RWPE2 (cell line): ENCODE data around the gene UGT2A1.

ENCODE experiments used
- ATAC-seq: fragments of 200-7000 bp; cut with Tn5 transposase; 3 replicates; pipeline ENCODE4 v1.9.1; 2021; ENCODE audit warnings: low read depth
- DNase-seq: peaks from one replicate; pipeline ENCODE4 v3.0.0-alpha.2; 2020; ENCODE audit warnings: low spot score
- H3K27ac ChIP-seq: fragments of 450-650 bp; 2 replicates; pipeline ENCODE4 v1.5.1; 2017; ENCODE audit warnings: mild to moderate bottlenecking; ENCODE audit not compliant: poor library complexity, severe bottlenecking
- H3K27me3 ChIP-seq: fragments of 250-450 bp; sonication (Bioruptor Pico); 2 replicates; pipeline ENCODE4 v1.5.1; 2021; ENCODE audit warnings: mild to moderate bottlenecking, moderate library complexity; ENCODE audit not compliant: insufficient read depth, poor library complexity, severe bottlenecking
- H3K36me3 ChIP-seq: fragments of 250-450 bp; sonication (Bioruptor Pico); 2 replicates; pipeline ENCODE4 v1.5.1; 2020; ENCODE audit warnings: low read depth, mild to moderate bottlenecking, moderate library complexity
- H3K4me1 ChIP-seq: fragments of 250-450 bp; sonication (Bioruptor Pico); 2 replicates; pipeline ENCODE4 v1.5.1; 2021; ENCODE audit warnings: mild to moderate bottlenecking, moderate library complexity; ENCODE audit not compliant: insufficient read depth, poor library complexity, severe bottlenecking
- H3K4me3 ChIP-seq: fragments of 250-450 bp; sonication (Bioruptor Pico); 2 replicates; pipeline ENCODE4 v1.5.1; 2021; ENCODE audit warnings: mild to moderate bottlenecking, moderate library complexity; ENCODE audit not compliant: severe bottlenecking
- H3K9me3 ChIP-seq: fragments of 250-450 bp; sonication (Bioruptor Pico); 2 replicates; pipeline ENCODE4 v1.5.1; 2021; ENCODE audit warnings: mild to moderate bottlenecking, moderate library complexity; ENCODE audit not compliant: severe bottlenecking
- TF ChIP-seq, protein P1 (sequence below): fragments of 450-650 bp; IDR thresholded peaks from one replicate; pipeline ENCODE4 v1.5.1; 2017; ENCODE audit warnings: mild to moderate bottlenecking, moderate library complexity; ENCODE audit not compliant: poor library complexity, severe bottlenecking

Gene UGT2A1

GRCh38 chr4:69577245-69577644 is 75.8 kb downstream of the UGT2A1 start:
- no peak for ATAC-seq
- Histone ChIP-seq H3K27ac (no peak overlapping the region), H3K4me3 (no peak overlapping the region), H3K36me3 (no peaks in the 10 kb centered on the region), H3K27me3 (no peaks in the 10 kb centered on the region), H3K4me1 (no peaks in the 10 kb centered on the region), H3K9me3 (no peaks in the 10 kb centered on the region)
- no peak for DNase-seq
- TF ChIP-seq, protein P1, sequence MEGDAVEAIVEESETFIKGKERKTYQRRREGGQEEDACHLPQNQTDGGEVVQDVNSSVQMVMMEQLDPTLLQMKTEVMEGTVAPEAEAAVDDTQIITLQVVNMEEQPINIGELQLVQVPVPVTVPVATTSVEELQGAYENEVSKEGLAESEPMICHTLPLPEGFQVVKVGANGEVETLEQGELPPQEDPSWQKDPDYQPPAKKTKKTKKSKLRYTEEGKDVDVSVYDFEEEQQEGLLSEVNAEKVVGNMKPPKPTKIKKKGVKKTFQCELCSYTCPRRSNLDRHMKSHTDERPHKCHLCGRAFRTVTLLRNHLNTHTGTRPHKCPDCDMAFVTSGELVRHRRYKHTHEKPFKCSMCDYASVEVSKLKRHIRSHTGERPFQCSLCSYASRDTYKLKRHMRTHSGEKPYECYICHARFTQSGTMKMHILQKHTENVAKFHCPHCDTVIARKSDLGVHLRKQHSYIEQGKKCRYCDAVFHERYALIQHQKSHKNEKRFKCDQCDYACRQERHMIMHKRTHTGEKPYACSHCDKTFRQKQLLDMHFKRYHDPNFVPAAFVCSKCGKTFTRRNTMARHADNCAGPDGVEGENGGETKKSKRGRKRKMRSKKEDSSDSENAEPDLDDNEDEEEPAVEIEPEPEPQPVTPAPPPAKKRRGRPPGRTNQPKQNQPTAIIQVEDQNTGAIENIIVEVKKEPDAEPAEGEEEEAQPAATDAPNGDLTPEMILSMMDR: no peak

GRCh38 chr4:69576251-69576877 is 76.7 kb downstream of the UGT2A1 start:
- no peak overlapping the region for H3K27ac ChIP-seq
- H3K4me3 ChIP-seq: no peak overlapping the region
- no peaks in the 10 kb centered on the region for H3K36me3 ChIP-seq
- TF ChIP-seq, protein P1: no peak
- no peaks in the 10 kb centered on the region for H3K9me3 ChIP-seq
- no peak for ATAC-seq
- H3K4me1 ChIP-seq: no peaks in the 10 kb centered on the region
- no peaks in the 10 kb centered on the region for H3K27me3 ChIP-seq
- no peak for DNase-seq

GRCh38 chr4:69568787-69569186 is 84.3 kb downstream of the UGT2A1 start:
- H3K27me3 ChIP-seq: no peaks in the 10 kb centered on the region
- TF ChIP-seq, protein P1: no peak
- no peaks in the 10 kb centered on the region for H3K4me1 ChIP-seq
- H3K4me3 ChIP-seq: no peak overlapping the region
- DNase-seq: no peak
- ATAC-seq: no peak
- no peaks in the 10 kb centered on the region for H3K9me3 ChIP-seq
- H3K27ac ChIP-seq: no peak overlapping the region
- no peaks in the 10 kb centered on the region for H3K36me3 ChIP-seq

GRCh38 chr4:69563424-69563823 is 89.6 kb downstream of the UGT2A1 start:
- H3K36me3 ChIP-seq: no peaks in the 10 kb centered on the region
- H3K4me3 ChIP-seq: no peak overlapping the region
- ATAC-seq (no peak), DNase-seq (no peak)
- no peaks in the 10 kb centered on the region for H3K4me1 ChIP-seq
- TF ChIP-seq, protein P1: no peak
- no peaks in the 10 kb centered on the region for H3K27me3 ChIP-seq
- H3K27ac ChIP-seq: no peak overlapping the region
- H3K9me3 ChIP-seq: no peaks in the 10 kb centered on the region

GRCh38 chr4:69549651-69550050 is 103.4 kb downstream of the UGT2A1 start:
- H3K4me3 ChIP-seq: no peak overlapping the region
- TF ChIP-seq, protein P1: no peak
- ATAC-seq: no peak
- no peaks in the 10 kb centered on the region for H3K36me3 ChIP-seq
- no peak overlapping the region for H3K27ac ChIP-seq
- no peaks in the 10 kb centered on the region for H3K9me3 ChIP-seq
- no peaks in the 10 kb centered on the region for H3K27me3 ChIP-seq
- DNase-seq: no peak
- no peaks in the 10 kb centered on the region for H3K4me1 ChIP-seq
